B cell (primary cell): ENCODE measurements around the gene DYDC1. TPM values are rescaled to one million over a fixed set of nuclear protein-coding genes. Genes with fewer than 3 reads are reported as not detected.

Source experiments
- ATAC-seq: fragments of 200-7000 bp; cut with Tn5 transposase; one replicate; pipeline ENCODE4 v1.10.0; 2021; ENCODE audit warnings: low read depth, mild to moderate bottlenecking, moderate number of reproducible peaks, moderate library complexity
- CTCF ChIA-PET: fragments of 350-600 bp; sonication (Branson Sonifier 250); formaldehyde crosslinking; loops from one replicate; lab custom pipeline; 2021; ENCODE audit warnings: antibody characterized with exemption, inconsistent platforms; lab: Charles Lee
- POLR2A ChIA-PET: fragments of 350-600 bp; sonication (Branson Sonifier 250); formaldehyde crosslinking; loops from one replicate; lab custom pipeline; 2021; ENCODE audit warnings: antibody characterized with exemption; lab: Charles Lee
- DNase-seq: peaks from one replicate; pipeline ENCODE4 v3.0.0; 2013
- H2AFZ ChIP-seq: 2 replicates; pipeline ENCODE4 v1.6.1; 2012; ENCODE audit warnings: mild to moderate bottlenecking, low read depth, low read length; ENCODE audit not compliant: insufficient read depth, poor library complexity, severe bottlenecking
- H3K27ac ChIP-seq, 2 donors: 1 replicate in 1 of 2; 2 replicates in 1 of 2; pipeline ENCODE4 v1.5.1; 2012 to 2013; ENCODE audit warnings: low read length in 2 of 2, mild to moderate bottlenecking in 2 of 2, moderate library complexity in 1 of 2
- H3K27me3 ChIP-seq, 4 experiments: fragments of 200-600 bp in 1 of 4; sonication (generic) in 1 of 4; replicated peaks in 1 of 4; 1 replicate in 2 of 4; 2 replicates in 2 of 4; pipeline versions ENCODE4 v1.6.1 to v1.7.0; 2013 to 2016; ENCODE audit warnings: low read length in 3 of 4, mild to moderate bottlenecking in 2 of 4, mixed read lengths in 1 of 4, moderate library complexity in 1 of 4; ENCODE audit not compliant: insufficient read depth in 4 of 4, control insufficient read depth in 3 of 4; ENCODE audit errors: control extremely low read depth in 1 of 4
- H3K36me3 ChIP-seq, 2 experiments: replicated peaks in 1 of 2; 1 replicate in 1 of 2; 2 replicates in 1 of 2; pipeline versions ENCODE4 v1.6.1 to v1.7.1; 2013; ENCODE audit warnings: low read length in 1 of 2; ENCODE audit not compliant: insufficient read depth in 2 of 2, control insufficient read depth in 1 of 2; ENCODE audit errors: control extremely low read depth in 1 of 2, extremely low read depth in 1 of 2
- H3K4me1 ChIP-seq, 2 donors: fragments of 200-600 bp in 1 of 2; sonication (generic) in 1 of 2; 1 replicate in 1 of 2; 2 replicates in 1 of 2; pipeline versions ENCODE4 v1.5.1 to v1.6.1; 2013 to 2017; ENCODE audit warnings: low read length in 2 of 2; ENCODE audit not compliant: control insufficient read depth in 2 of 2, insufficient read depth in 2 of 2
- H3K4me2 ChIP-seq: replicated peaks from 2 replicates; pipeline ENCODE3; 2012; ENCODE audit warnings: mild to moderate bottlenecking, low read depth, low read length; ENCODE audit not compliant: poor library complexity, severe bottlenecking
- H3K4me3 ChIP-seq, 5 experiments: fragments of 200-600 bp in 1 of 5; sonication (generic) in 1 of 5; 1 replicate in 3 of 5; 2 replicates in 2 of 5; pipeline versions ENCODE4 v1.5.1 to v1.7.0; 2011 to 2016; ENCODE audit warnings: low read length in 4 of 5, mild to moderate bottlenecking in 4 of 5, low read depth in 2 of 5, control low read depth in 1 of 5, moderate library complexity in 1 of 5; ENCODE audit not compliant: insufficient read depth in 1 of 5; ENCODE audit errors: control extremely low read depth in 1 of 5, extremely low read depth in 1 of 5
- H3K79me2 ChIP-seq: fragments of 200-600 bp; sonication (generic); one replicate; pipeline ENCODE4 v1.6.0; 2016; ENCODE audit warnings: low read length; ENCODE audit not compliant: control insufficient read depth, insufficient read depth
- H3K9ac ChIP-seq: fragments of 200-600 bp; sonication (generic); 2 replicates; pipeline ENCODE4 v1.6.1; 2017; ENCODE audit warnings: mild to moderate bottlenecking, low read length, moderate library complexity
- H3K9me3 ChIP-seq, 3 donors: one replicate each; pipeline versions ENCODE4 v1.6.1 to v1.7.1; 2013; ENCODE audit warnings: low read length in 2 of 3; ENCODE audit not compliant: control insufficient read depth in 2 of 3, insufficient read depth in 1 of 3; ENCODE audit errors: control extremely low read depth in 1 of 3
- H4K20me1 ChIP-seq: 2 replicates; pipeline ENCODE4 v1.6.0; 2012; ENCODE audit warnings: mild to moderate bottlenecking, low read length; ENCODE audit not compliant: insufficient read depth, control insufficient read depth, poor library complexity, severe bottlenecking
- H3K27ac Mint-ChIP-seq: one replicate; pipeline ENCODE4 v1.8.0; 2021; ENCODE audit warnings: mixed read lengths
- H3K27me3 Mint-ChIP-seq: one replicate; pipeline ENCODE4 v1.8.0; 2021; ENCODE audit warnings: mixed read lengths
- H3K4me1 Mint-ChIP-seq: one replicate; pipeline ENCODE4 v1.8.0; 2021; ENCODE audit warnings: mixed read lengths
- H3K4me3 Mint-ChIP-seq: one replicate; pipeline ENCODE4 v1.8.0; 2021; ENCODE audit warnings: mixed read lengths
- H3K9me3 Mint-ChIP-seq: one replicate; pipeline ENCODE4 v1.8.0; 2022; ENCODE audit warnings: mixed read lengths; ENCODE audit not compliant: insufficient read depth
- EZH2 ChIP-seq: IDR thresholded peaks from 2 replicates; pipeline ENCODE4 v1.6.1; 2012; ENCODE audit warnings: borderline replicate concordance, low read depth, mild to moderate bottlenecking, moderate library complexity, low read length; ENCODE audit not compliant: insufficient read depth, poor library complexity, severe bottlenecking
- WGBS: methylation state at CpG from one replicate; pipeline ENCODE4 v1.1.5; 2013; ENCODE audit warnings: missing lambda C conversion rate; ENCODE audit not compliant: insufficient coverage; 5-methylcytosine and 5-hydroxymethylcytosine counted together
- intact Hi-C: fragments of 100-400 bp; cut with micrococcal nuclease; formaldehyde crosslinking; loops from one replicate; pipeline ENCODE4 v1.10.0; 2022
- polyA plus RNA-seq: library from polyadenylated mRNA; depleted of rRNA; stranded (reverse); fragments of >200 nt; gene quantifications from 2 replicates; pipeline ENCODE4 v1.2.3, GENCODE V29; 2012
- total RNA-seq, 2 donors: library from RNA; stranded (reverse); fragments of 120-200 nt in 1 of 2; gene quantifications; 1 replicate in 1 of 2; 2 replicates in 1 of 2; pipeline versions ENCODE4 v1.2.3 to v1.2.4, GENCODE V29; 2013 to 2022
- TF ChIP-seq, protein P1 (sequence below): fragments of 200-600 bp; IDR thresholded peaks from one replicate; pipeline ENCODE4 v1.8.0; 2022; ENCODE audit warnings: antibody characterized with exemption, mild to moderate bottlenecking

The DYDC1 gene
- total and polyA plus RNA-seq, 2 donors (not counting 1 experiment from before 2014, with no cell fraction given), result not detected

DNA sequence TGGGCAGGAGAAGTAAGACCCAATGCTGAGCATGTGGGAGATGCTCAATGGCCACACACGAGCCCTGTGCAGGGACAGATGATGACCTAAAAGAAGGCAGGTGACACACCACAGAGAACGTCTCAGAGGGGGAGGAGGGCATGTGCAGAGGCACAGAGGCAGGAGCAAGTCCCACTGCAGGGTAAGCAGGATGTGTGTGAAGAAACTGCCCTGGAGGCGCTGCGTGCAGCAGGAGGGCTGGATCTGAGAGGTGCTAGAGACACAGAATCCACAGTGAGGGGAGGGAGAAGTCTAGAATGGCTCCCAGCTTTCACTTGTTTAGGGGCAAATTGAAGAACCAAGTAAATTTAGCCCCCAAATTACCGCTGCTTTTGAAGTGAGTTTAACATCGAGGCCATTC, 14.9 kb upstream of the DYDC1 start:
- Histone ChIP-seq H2AFZ (no peak overlapping the region), H3K4me2 (no peak overlapping the region), H3K79me2 (no peaks in the 10 kb centered on the region), H3K9ac (no peak overlapping the region), H3K4me1 (no peaks in the 10 kb centered on the region), H3K27me3 (no peaks in the 10 kb centered on the region), H3K9me3 (peaks cover 0 to 13% (median 9%) of the 10 kb centered on the region in 3 donors), H3K4me3 (no peak overlapping the region), H3K36me3 (no peaks in the 10 kb centered on the region), H3K27ac (no peak overlapping the region), H4K20me1 (no peaks in the 10 kb centered on the region)
- Mint-ChIP-seq H3K4me3 (no peak overlapping the region), H3K27ac (no peak overlapping the region), H3K27me3 (peaks cover 8% of the 10 kb centered on the region), H3K9me3 (peaks cover 8% of the 10 kb centered on the region), H3K4me1 (no peaks in the 10 kb centered on the region)
- POLR2A ChIA-PET, result no interaction called here
- TF ChIP-seq EZH2, result no peak
- TF ChIP-seq, protein P1, sequence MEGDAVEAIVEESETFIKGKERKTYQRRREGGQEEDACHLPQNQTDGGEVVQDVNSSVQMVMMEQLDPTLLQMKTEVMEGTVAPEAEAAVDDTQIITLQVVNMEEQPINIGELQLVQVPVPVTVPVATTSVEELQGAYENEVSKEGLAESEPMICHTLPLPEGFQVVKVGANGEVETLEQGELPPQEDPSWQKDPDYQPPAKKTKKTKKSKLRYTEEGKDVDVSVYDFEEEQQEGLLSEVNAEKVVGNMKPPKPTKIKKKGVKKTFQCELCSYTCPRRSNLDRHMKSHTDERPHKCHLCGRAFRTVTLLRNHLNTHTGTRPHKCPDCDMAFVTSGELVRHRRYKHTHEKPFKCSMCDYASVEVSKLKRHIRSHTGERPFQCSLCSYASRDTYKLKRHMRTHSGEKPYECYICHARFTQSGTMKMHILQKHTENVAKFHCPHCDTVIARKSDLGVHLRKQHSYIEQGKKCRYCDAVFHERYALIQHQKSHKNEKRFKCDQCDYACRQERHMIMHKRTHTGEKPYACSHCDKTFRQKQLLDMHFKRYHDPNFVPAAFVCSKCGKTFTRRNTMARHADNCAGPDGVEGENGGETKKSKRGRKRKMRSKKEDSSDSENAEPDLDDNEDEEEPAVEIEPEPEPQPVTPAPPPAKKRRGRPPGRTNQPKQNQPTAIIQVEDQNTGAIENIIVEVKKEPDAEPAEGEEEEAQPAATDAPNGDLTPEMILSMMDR, result no peak
- DNase-seq (no peak), ATAC-seq (no peak)
- 89% methylated on average over 6 of the region's 6 CpGs for WGBS
- intact Hi-C loops, result no loop called here
- CTCF ChIA-PET, result no interaction called here

DNA sequence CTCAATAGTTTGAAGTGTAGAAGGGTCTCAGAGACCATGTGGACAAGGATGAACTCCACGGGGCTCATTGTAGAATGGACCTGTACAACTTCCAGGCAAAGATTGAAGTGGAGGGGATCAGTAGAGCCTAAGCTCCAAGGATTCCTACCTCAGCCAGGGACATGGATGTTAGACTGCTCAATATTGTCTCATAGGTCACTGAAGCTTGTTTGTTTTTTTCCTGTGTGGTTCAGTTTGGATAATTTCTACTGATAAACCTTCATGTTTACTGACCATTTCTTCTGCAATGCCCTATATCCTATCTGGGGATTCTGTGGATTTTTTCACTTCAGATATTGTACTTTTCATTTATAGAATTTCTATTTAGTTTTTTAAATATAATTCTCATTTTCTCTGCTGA, 9.0 kb upstream of the DYDC1 start:
- H3K4me1 ChIP-seq, result no peaks in the 10 kb centered on the region
- no peaks in the 10 kb centered on the region for H3K4me1 Mint-ChIP-seq
- WGBS, result 100% methylated on average over 1 of the region's 1 CpG
- no peak overlapping the region for H2AFZ ChIP-seq
- peaks cover 23% of the 10 kb centered on the region for H3K27me3 Mint-ChIP-seq
- no peak overlapping the region for H3K4me3 Mint-ChIP-seq
- H4K20me1 ChIP-seq, result no peaks in the 10 kb centered on the region
- ChIA-PET POLR2A (no interaction called here), CTCF (no interaction called here)
- H3K27ac ChIP-seq, result no peak overlapping the region
- TF ChIP-seq EZH2, result no peak
- TF ChIP-seq, protein P1, result no peak
- H3K4me3 ChIP-seq, result no peak overlapping the region
- H3K27ac Mint-ChIP-seq, result no peak overlapping the region
- H3K9ac ChIP-seq, result no peak overlapping the region
- H3K9me3 ChIP-seq, result peaks cover 0 to 17% (median 9%) of the 10 kb centered on the region in 3 donors
- H3K36me3 ChIP-seq, result no peaks in the 10 kb centered on the region
- no peak for ATAC-seq
- peaks cover 11% of the 10 kb centered on the region for H3K9me3 Mint-ChIP-seq
- H3K79me2 ChIP-seq, result no peaks in the 10 kb centered on the region
- no peak for DNase-seq
- no peak overlapping the region for H3K4me2 ChIP-seq
- intact Hi-C loops, result no loop called here
- H3K27me3 ChIP-seq, result no peaks in the 10 kb centered on the region
